Measurements from ENCODE around the gene SLC30A4.

- TF ChIP-seq CTCF (IDR thresholded peaks at IDR 0.05) (no peak), POLR2AphosphoS5 (IDR thresholded peaks at IDR 0.05) (no peak), POLR2A (IDR thresholded peaks at IDR 0.05) (no peak)
These were observed 46.1 kb downstream of the SLC30A4 start for GRCh38 chr15:45476410-45476809.

Data from prostate gland (tissue), 2 donors.